ENCODE measurements around the gene SYNM. TPM values are rescaled to one million over a fixed set of nuclear protein-coding genes. Genes with fewer than 3 reads are reported as not detected.
A peak's percentile ranks its signal among the peaks of the same experiment; 100 is the strongest.

SYNM gene
- total RNA-seq, 1 donor from 2014 or later = 378 TPM

DNA sequence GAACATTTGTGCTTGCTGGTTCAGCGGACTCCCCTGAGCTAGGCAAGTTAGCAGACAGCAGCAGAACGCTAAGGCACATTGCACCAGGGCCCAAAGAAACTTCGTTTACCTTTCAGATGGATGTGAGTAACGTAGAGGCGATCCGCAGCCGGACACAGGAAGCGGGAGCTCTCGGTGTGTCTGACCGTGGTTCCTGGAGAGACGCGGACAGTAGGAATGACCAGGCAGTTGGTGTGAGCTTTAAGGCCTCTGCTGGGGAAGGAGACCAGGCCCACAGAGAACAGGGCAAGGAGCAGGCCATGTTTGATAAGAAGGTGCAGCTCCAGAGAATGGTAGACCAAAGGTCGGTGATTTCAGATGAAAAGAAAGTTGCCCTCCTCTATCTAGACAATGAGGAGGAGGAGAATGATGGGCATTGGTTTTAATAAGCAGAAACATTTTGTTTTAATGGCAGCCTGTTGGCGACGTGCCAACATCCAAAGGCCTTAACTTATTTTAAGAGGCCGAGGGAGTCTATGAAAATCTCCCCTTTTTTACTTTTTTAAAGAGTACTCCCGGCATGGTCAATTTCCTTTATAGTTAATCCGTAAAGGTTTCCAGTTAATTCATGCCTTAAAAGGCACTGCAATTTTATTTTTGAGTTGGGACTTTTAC is 27.9 kb downstream of the SYNM start:
- H3K4me3 ChIP-seq = no peak overlapping the region
- H3K4me1 ChIP-seq = peaks cover 65% of the 10 kb centered on the region
- peak overlapping the region; percentile 82 for H3K27ac ChIP-seq (replicated peaks)

DNA sequence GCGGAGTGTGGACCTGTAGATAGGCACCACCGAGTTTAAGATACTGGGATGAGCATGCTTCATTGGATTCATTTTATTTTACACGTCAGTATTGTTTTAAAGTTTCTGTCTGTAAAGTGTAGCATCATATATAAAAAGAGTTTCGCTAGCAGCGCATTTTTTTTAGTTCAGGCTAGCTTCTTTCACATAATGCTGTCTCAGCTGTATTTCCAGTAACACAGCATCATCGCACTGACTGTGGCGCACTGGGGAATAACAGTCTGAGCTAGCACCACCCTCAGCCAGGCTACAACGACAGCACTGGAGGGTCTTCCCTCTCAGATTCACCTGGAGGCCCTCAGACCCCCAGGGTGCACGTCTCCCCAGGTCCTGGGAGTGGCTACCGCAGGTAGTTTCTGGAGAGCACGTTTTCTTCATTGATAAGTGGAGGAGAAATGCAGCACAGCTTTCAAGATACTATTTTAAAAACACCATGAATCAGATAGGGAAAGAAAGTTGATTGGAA is 29.5 kb downstream of the SYNM start:
- intact Hi-C loops (cut with micrococcal nuclease) = no loop called here
- Histone ChIP-seq H3K36me3 (peaks cover 67% of the 10 kb centered on the region), H3K4me3 (no peak overlapping the region), H3K9me3 (replicated peaks) (no peaks in the 10 kb centered on the region), H3K4me1 (peaks cover 71% of the 10 kb centered on the region), H3K27me3 (ENCODE audit: low read depth) (no peaks in the 10 kb centered on the region), H3K27ac (replicated peaks) (peak overlapping the region; percentile 82)
- TF ChIP-seq, protein P1, sequence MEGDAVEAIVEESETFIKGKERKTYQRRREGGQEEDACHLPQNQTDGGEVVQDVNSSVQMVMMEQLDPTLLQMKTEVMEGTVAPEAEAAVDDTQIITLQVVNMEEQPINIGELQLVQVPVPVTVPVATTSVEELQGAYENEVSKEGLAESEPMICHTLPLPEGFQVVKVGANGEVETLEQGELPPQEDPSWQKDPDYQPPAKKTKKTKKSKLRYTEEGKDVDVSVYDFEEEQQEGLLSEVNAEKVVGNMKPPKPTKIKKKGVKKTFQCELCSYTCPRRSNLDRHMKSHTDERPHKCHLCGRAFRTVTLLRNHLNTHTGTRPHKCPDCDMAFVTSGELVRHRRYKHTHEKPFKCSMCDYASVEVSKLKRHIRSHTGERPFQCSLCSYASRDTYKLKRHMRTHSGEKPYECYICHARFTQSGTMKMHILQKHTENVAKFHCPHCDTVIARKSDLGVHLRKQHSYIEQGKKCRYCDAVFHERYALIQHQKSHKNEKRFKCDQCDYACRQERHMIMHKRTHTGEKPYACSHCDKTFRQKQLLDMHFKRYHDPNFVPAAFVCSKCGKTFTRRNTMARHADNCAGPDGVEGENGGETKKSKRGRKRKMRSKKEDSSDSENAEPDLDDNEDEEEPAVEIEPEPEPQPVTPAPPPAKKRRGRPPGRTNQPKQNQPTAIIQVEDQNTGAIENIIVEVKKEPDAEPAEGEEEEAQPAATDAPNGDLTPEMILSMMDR (IDR thresholded peaks at IDR 0.05; ENCODE audit: borderline replicate concordance) = no peak
- no peak for DNase-seq

More for the DNA sequence above, 27.9 kb downstream of the SYNM start:
- DNase-seq = no peak
- H3K27me3 ChIP-seq (ENCODE audit: low read depth) = no peaks in the 10 kb centered on the region
- no peaks in the 10 kb centered on the region for H3K9me3 ChIP-seq (replicated peaks)
- TF ChIP-seq, protein P1 (IDR thresholded peaks at IDR 0.05; ENCODE audit: borderline replicate concordance) = no peak
- H3K36me3 ChIP-seq = peaks cover 74% of the 10 kb centered on the region
- intact Hi-C loops (cut with micrococcal nuclease) = no loop called here

DNA sequence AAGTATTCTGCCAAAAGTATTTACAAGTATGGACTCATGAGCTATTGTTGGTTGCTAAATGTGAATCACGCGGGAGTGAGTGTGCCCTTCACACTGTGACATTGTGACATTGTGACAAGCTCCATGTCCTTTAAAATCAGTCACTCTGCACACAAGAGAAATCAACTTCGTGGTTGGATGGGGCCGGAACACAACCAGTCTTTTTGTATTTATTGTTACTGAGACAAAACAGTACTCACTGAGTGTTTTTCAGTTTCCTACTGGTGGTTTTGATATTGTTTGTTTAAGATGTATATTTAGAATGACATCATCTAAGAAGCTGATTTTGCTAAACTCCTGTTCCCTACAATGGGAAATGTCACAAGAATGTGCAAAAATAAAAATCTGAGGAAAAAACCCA is 30.3 kb downstream of the SYNM start:
- no peaks in the 10 kb centered on the region for H3K9me3 ChIP-seq (replicated peaks)
- H3K27ac ChIP-seq (replicated peaks) = peak overlapping the region; percentile 82
- H3K4me1 ChIP-seq = peaks cover 68% of the 10 kb centered on the region
- H3K36me3 ChIP-seq = peaks cover 58% of the 10 kb centered on the region
- no peak overlapping the region for H3K4me3 ChIP-seq
- TF ChIP-seq, protein P1 (IDR thresholded peaks at IDR 0.05; ENCODE audit: borderline replicate concordance) = no peak
- intact Hi-C loops (cut with micrococcal nuclease) = no loop called here
- no peaks in the 10 kb centered on the region for H3K27me3 ChIP-seq (ENCODE audit: low read depth)
- no peak for DNase-seq

DNA sequence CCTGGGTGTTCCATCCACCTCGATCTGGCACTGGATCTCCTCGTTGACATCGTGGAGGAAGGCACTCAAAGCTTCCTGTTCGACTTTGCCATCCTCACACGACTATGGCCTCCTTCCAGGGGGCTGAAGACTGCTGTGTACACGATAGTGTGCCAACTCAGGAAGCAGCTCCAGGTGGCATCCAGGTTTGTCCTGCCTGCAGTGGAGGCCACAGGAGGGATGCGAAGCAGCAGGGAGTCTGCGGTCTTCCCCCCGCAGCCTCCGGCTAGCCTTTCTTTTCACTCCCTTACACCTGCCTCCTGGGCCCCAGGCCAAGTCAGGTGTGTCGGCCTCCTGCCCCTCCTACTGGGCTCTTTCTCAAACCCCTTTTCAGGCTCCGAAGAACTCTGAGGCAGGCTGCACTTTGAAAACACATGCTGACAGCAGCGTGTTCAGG is 32.2 kb downstream of the SYNM start:
- intact Hi-C loops (cut with micrococcal nuclease) = no loop called here
- Histone ChIP-seq H3K4me3 (no peak overlapping the region), H3K4me1 (peaks cover 55% of the 10 kb centered on the region), H3K27ac (replicated peaks) (peak overlapping the region; percentile 82), H3K27me3 (ENCODE audit: low read depth) (no peaks in the 10 kb centered on the region), H3K9me3 (replicated peaks) (no peaks in the 10 kb centered on the region), H3K36me3 (peaks cover 39% of the 10 kb centered on the region)
- DNase-seq = no peak
- TF ChIP-seq, protein P1 (IDR thresholded peaks at IDR 0.05; ENCODE audit: borderline replicate concordance) = no peak

DNA sequence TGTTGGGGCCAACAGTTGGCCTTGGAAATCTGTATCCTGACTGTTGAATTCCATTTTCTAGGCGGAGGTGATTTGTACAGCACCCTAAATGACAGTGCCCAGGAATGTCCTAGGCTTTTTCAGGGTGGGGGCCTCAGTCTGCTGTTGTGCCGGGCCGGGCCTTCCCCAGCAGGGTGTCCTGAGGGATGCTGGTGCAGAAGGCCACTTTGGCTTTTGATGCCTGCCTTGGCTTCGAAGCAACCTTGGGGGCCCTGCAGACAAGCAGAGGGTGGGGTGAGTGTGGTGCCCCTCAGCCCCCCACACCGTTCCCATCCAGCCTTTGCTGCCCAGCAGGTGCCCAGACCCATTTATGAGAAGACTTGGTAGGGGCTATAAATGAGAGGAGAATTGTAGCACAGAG is 33.0 kb downstream of the SYNM start:
- intact Hi-C loops (cut with micrococcal nuclease) = no loop called here
- DNase-seq = no peak
- Histone ChIP-seq H3K4me3 (no peak overlapping the region), H3K27me3 (ENCODE audit: low read depth) (no peaks in the 10 kb centered on the region), H3K4me1 (peaks cover 56% of the 10 kb centered on the region), H3K9me3 (replicated peaks) (no peaks in the 10 kb centered on the region), H3K27ac (replicated peaks) (peak overlapping the region; percentile 48), H3K36me3 (peaks cover 32% of the 10 kb centered on the region)
- TF ChIP-seq, protein P1 (IDR thresholded peaks at IDR 0.05; ENCODE audit: borderline replicate concordance) = no peak
